K562 (cell line): ENCODE measurements around the gene NDUFA13. TPM values are rescaled to one million over a fixed set of nuclear protein-coding genes. Genes with fewer than 3 reads are reported as not detected.
A peak's percentile ranks its signal among the peaks of the same experiment; 100 is the strongest.

Experiments
- POLR2G ChIP-seq: fragments of 200-400 bp; formaldehyde crosslinking; IDR thresholded peaks from 2 replicates; pipeline ENCODE4 v1.6.1; 2017; ENCODE audit warnings: low read depth, mild to moderate bottlenecking, antibody characterized with exemption, low read length, moderate library complexity
- SIRT6 ChIP-seq: IDR thresholded peaks from one replicate; pipeline ENCODE4 v1.6.1; 2012; ENCODE audit warnings: low read depth, mild to moderate bottlenecking, control low read depth, inconsistent platforms, low read length, moderate library complexity
- polyA plus RNA-seq, 8 experiments: library from polyadenylated mRNA; depleted of rRNA in 4 of 8; stranded (reverse) in 5 of 8; unstranded in 3 of 8; fragments of >200 nt; fragmentation: Nextera tagmentation in 2 of 8; fragmentation: Illumina TruSeq in 1 of 8; extraction: Ambion mirVana in 2 of 8; extraction: Trizol in 1 of 8; gene quantifications; 2 replicates each; pipeline versions ENCODE4 v1.2.1 to v1.2.3, GENCODE V29; 2011 to 2014; ENCODE audit warnings: inconsistent platforms in 1 of 8, missing spikeins in 1 of 8
- total RNA-seq, 7 experiments: library from RNA; depleted of rRNA in 6 of 7; stranded (reverse); fragments of >200 nt in 6 of 7; fragmentation: Illumina TruSeq in 2 of 7; extraction: Trizol in 2 of 7; gene quantifications; 2 replicates each; pipeline versions ENCODE4 v1.2.1 to v1.2.3, GENCODE V29; 2011 to 2021; ENCODE audit warnings: low replicate concordance in 1 of 7
- TF ChIP-seq, protein P1 (sequence below): fragments of 450-650 bp; IDR thresholded peaks from 2 replicates; pipeline ENCODE4 v1.6.1; 2016; ENCODE audit warnings: mild to moderate bottlenecking, moderate library complexity

The NDUFA13 gene
- total and polyA plus RNA-seq, 9 of the 15 experiments (the other 6 are each of a cell fraction or from before 2014, with no cell fraction given): 146 to 596 (median 429) TPM

DNA sequence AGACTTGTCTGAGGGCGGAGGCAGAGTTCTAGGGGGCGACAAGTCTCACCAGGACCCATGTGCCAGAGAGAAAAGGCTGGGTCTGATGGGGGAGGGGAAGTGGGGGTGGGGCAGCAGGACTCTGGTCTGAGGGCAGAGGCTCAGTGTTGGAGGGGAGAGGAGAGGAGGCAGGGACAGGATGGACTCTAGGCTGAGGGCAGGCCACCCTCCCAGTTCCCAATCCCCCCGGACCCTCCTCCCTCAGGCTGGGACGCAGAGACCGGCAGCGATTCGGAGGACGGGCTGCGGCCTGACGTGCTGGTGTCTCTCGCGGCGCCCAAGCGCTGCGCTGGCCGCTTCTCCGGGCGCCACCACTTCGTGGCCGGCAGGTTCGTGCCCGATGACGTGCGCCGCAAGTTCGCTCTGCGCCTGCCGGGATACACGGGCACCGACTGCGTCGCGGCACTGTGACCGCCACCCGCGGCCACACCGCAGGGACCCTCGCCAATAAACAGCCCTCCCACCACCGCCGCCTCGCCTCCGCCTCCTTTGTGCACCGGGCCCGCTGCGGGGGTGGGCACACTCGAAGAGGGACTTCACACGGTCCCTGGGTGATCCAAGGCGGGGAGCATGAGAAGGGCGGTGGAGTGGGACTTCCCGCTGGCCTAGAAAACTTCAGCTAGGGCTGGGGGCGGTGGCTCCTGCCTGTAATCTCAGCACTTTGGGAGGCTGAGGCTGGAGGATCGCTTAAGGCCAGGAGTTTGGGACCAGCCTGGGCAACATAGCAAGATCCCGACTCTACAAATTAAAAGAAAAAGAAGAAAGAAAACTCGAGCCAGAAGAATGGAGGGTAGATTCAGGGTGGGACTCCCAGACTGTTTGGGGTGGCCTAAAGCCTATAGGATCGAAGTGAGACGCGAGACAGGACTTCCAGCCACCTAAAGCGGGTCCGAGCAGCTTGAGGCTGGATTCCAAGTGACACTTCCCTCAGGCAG is 21.3 kb downstream of the NDUFA13 start (continued):
- TF ChIP-seq POLR2G: 0 out of 2 replicates have a peak, but pooled peaks have one; percentile 31
- TF ChIP-seq, protein P1, sequence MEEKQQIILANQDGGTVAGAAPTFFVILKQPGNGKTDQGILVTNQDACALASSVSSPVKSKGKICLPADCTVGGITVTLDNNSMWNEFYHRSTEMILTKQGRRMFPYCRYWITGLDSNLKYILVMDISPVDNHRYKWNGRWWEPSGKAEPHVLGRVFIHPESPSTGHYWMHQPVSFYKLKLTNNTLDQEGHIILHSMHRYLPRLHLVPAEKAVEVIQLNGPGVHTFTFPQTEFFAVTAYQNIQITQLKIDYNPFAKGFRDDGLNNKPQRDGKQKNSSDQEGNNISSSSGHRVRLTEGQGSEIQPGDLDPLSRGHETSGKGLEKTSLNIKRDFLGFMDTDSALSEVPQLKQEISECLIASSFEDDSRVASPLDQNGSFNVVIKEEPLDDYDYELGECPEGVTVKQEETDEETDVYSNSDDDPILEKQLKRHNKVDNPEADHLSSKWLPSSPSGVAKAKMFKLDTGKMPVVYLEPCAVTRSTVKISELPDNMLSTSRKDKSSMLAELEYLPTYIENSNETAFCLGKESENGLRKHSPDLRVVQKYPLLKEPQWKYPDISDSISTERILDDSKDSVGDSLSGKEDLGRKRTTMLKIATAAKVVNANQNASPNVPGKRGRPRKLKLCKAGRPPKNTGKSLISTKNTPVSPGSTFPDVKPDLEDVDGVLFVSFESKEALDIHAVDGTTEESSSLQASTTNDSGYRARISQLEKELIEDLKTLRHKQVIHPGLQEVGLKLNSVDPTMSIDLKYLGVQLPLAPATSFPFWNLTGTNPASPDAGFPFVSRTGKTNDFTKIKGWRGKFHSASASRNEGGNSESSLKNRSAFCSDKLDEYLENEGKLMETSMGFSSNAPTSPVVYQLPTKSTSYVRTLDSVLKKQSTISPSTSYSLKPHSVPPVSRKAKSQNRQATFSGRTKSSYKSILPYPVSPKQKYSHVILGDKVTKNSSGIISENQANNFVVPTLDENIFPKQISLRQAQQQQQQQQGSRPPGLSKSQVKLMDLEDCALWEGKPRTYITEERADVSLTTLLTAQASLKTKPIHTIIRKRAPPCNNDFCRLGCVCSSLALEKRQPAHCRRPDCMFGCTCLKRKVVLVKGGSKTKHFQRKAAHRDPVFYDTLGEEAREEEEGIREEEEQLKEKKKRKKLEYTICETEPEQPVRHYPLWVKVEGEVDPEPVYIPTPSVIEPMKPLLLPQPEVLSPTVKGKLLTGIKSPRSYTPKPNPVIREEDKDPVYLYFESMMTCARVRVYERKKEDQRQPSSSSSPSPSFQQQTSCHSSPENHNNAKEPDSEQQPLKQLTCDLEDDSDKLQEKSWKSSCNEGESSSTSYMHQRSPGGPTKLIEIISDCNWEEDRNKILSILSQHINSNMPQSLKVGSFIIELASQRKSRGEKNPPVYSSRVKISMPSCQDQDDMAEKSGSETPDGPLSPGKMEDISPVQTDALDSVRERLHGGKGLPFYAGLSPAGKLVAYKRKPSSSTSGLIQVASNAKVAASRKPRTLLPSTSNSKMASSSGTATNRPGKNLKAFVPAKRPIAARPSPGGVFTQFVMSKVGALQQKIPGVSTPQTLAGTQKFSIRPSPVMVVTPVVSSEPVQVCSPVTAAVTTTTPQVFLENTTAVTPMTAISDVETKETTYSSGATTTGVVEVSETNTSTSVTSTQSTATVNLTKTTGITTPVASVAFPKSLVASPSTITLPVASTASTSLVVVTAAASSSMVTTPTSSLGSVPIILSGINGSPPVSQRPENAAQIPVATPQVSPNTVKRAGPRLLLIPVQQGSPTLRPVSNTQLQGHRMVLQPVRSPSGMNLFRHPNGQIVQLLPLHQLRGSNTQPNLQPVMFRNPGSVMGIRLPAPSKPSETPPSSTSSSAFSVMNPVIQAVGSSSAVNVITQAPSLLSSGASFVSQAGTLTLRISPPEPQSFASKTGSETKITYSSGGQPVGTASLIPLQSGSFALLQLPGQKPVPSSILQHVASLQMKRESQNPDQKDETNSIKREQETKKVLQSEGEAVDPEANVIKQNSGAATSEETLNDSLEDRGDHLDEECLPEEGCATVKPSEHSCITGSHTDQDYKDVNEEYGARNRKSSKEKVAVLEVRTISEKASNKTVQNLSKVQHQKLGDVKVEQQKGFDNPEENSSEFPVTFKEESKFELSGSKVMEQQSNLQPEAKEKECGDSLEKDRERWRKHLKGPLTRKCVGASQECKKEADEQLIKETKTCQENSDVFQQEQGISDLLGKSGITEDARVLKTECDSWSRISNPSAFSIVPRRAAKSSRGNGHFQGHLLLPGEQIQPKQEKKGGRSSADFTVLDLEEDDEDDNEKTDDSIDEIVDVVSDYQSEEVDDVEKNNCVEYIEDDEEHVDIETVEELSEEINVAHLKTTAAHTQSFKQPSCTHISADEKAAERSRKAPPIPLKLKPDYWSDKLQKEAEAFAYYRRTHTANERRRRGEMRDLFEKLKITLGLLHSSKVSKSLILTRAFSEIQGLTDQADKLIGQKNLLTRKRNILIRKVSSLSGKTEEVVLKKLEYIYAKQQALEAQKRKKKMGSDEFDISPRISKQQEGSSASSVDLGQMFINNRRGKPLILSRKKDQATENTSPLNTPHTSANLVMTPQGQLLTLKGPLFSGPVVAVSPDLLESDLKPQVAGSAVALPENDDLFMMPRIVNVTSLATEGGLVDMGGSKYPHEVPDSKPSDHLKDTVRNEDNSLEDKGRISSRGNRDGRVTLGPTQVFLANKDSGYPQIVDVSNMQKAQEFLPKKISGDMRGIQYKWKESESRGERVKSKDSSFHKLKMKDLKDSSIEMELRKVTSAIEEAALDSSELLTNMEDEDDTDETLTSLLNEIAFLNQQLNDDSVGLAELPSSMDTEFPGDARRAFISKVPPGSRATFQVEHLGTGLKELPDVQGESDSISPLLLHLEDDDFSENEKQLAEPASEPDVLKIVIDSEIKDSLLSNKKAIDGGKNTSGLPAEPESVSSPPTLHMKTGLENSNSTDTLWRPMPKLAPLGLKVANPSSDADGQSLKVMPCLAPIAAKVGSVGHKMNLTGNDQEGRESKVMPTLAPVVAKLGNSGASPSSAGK: no peak
- TF ChIP-seq SIRT6: no peak
